Measurements from ENCODE around the gene PRKCB. TPM values are rescaled to one million over a fixed set of nuclear protein-coding genes. Genes with fewer than 3 reads are reported as not detected.

Gene PRKCB
- total and polyA plus RNA-seq, 2 experiments from 2014 or later, result 0.70 to 0.92 TPM

GRCh38 chr16:23852794-23853562, 17.2 kb downstream of the PRKCB start:
- Histone ChIP-seq H4K20me1 (ENCODE audit: insufficient read depth, poor library complexity, severe bottlenecking) (no peaks in the 10 kb centered on the region), H3K79me2 (no peaks in the 10 kb centered on the region), H3K9me2 (replicated peaks; ENCODE audit: insufficient read depth) (no peaks in the 10 kb centered on the region), H2AFZ (no peak overlapping the region), H3K4me1 (ENCODE audit: insufficient read depth) (no peaks in the 10 kb centered on the region), H3K36me3 (replicated peaks; ENCODE audit: insufficient read depth, low read depth) (no peaks in the 10 kb centered on the region), H3K4me3 (no peak overlapping the region), H3K9me3 (ENCODE audit: low read depth) (no peaks in the 10 kb centered on the region), H3K27ac (no peak overlapping the region), H3K4me2 (no peak overlapping the region), H3K27me3 (peaks cover 3% of the 10 kb centered on the region)
- no peak for DNase-seq (ENCODE audit: low spot score)
- 49% methylated on average over 5 of the region's 5 CpGs for WGBS (ENCODE audit: low lambda C conversion rate, missing lambda C conversion rate)
- no peak for TF ChIP-seq EZH2phosphoT487 (IDR thresholded peaks at IDR 0.05; ENCODE audit: low read depth, severe bottlenecking, unreplicated experiment)
- TF ChIP-seq CTCF (IDR thresholded peaks at IDR 0.05; ENCODE audit: poor library complexity), result no peak
- TF ChIP-seq EZH2 (IDR thresholded peaks at IDR 0.05; ENCODE audit: borderline replicate concordance), result no peak

GRCh38 chr16:23855010-23855409, 19.2 kb downstream of the PRKCB start:
- no peaks in the 10 kb centered on the region for H3K9me2 ChIP-seq (replicated peaks; ENCODE audit: insufficient read depth)
- no peaks in the 10 kb centered on the region for H3K36me3 ChIP-seq (replicated peaks; ENCODE audit: insufficient read depth, low read depth)
- H3K9me3 ChIP-seq (ENCODE audit: low read depth), result no peaks in the 10 kb centered on the region
- no peak overlapping the region for H3K4me2 ChIP-seq
- H3K4me1 ChIP-seq (ENCODE audit: insufficient read depth), result no peaks in the 10 kb centered on the region
- no peaks in the 10 kb centered on the region for H4K20me1 ChIP-seq (ENCODE audit: insufficient read depth, poor library complexity, severe bottlenecking)
- DNase-seq (ENCODE audit: low spot score), result no peak
- no peak overlapping the region for H2AFZ ChIP-seq
- peaks cover 3% of the 10 kb centered on the region for H3K27me3 ChIP-seq
- TF ChIP-seq CTCF (IDR thresholded peaks at IDR 0.05; ENCODE audit: poor library complexity), result no peak
- TF ChIP-seq EZH2 (IDR thresholded peaks at IDR 0.05; ENCODE audit: borderline replicate concordance), result no peak
- no peak overlapping the region for H3K27ac ChIP-seq
- no peak overlapping the region for H3K4me3 ChIP-seq
- 74% methylated on average over 5 of the region's 5 CpGs for WGBS (ENCODE audit: low lambda C conversion rate, missing lambda C conversion rate)
- no peaks in the 10 kb centered on the region for H3K79me2 ChIP-seq

GRCh38 chr16:23856251-23856709, 20.5 kb downstream of the PRKCB start:
- Histone ChIP-seq H3K4me2 (no peak overlapping the region), H3K9me3 (ENCODE audit: low read depth) (no peaks in the 10 kb centered on the region), H3K9me2 (replicated peaks; ENCODE audit: insufficient read depth) (no peaks in the 10 kb centered on the region), H3K36me3 (replicated peaks; ENCODE audit: insufficient read depth, low read depth) (no peaks in the 10 kb centered on the region), H3K4me1 (ENCODE audit: insufficient read depth) (no peaks in the 10 kb centered on the region), H4K20me1 (ENCODE audit: insufficient read depth, poor library complexity, severe bottlenecking) (no peaks in the 10 kb centered on the region), H3K27ac (no peak overlapping the region), H3K79me2 (no peaks in the 10 kb centered on the region), H3K4me3 (no peak overlapping the region), H2AFZ (no peak overlapping the region), H3K27me3 (peaks cover 4% of the 10 kb centered on the region)
- no peak for DNase-seq (ENCODE audit: low spot score)
- TF ChIP-seq EZH2phosphoT487 (IDR thresholded peaks at IDR 0.05; ENCODE audit: low read depth, severe bottlenecking, unreplicated experiment) (no peak), EZH2 (IDR thresholded peaks at IDR 0.05; ENCODE audit: borderline replicate concordance) (no peak), CTCF (IDR thresholded peaks at IDR 0.05; ENCODE audit: poor library complexity) (no peak)
- 91% methylated on average over 2 of the region's 2 CpGs for WGBS (ENCODE audit: low lambda C conversion rate, missing lambda C conversion rate)
